H1 (cell line): ENCODE results near the gene ASTN2. TPM values are rescaled to one million over a fixed set of nuclear protein-coding genes. Genes with fewer than 3 reads are reported as not detected.
A peak's percentile ranks its signal among the peaks of the same experiment; 100 is the strongest.

Experiments
- ATF2 ChIP-seq: IDR thresholded peaks from 2 replicates; pipeline ENCODE4 v1.6.1; 2012; ENCODE audit warnings: low read length, inconsistent platforms
- ATF3 ChIP-seq: IDR thresholded peaks from 2 replicates; pipeline ENCODE4 v1.6.1; 2011; ENCODE audit warnings: low read depth, mild to moderate bottlenecking, low read length; ENCODE audit not compliant: insufficient read depth
- BCL11A ChIP-seq, 2 experiments: IDR thresholded peaks; one replicate each; pipeline ENCODE4 v1.6.1; 2011; ENCODE audit warnings: low read depth in 2 of 2, low read length in 2 of 2, mild to moderate bottlenecking in 2 of 2
- BRCA1 ChIP-seq: IDR thresholded peaks from 2 replicates; pipeline ENCODE4 v1.6.1; 2012; ENCODE audit warnings: low read depth, low read length, improper control_type of control experiment
- CEBPB ChIP-seq: IDR thresholded peaks from 2 replicates; pipeline ENCODE4 v1.6.1; 2012; ENCODE audit warnings: low read depth, low read length
- JUN ChIP-seq: IDR thresholded peaks from 2 replicates; pipeline ENCODE4 v1.6.1; 2011; ENCODE audit warnings: low read depth, mild to moderate bottlenecking, improper control_type of control experiment, low read length
- NRF1 ChIP-seq: IDR thresholded peaks from 2 replicates; pipeline ENCODE4 v1.6.1; 2011; ENCODE audit warnings: mild to moderate bottlenecking, low read depth, low read length, improper control_type of control experiment
- POLR2AphosphoS5 ChIP-seq: IDR thresholded peaks from 2 replicates; pipeline ENCODE4 v1.6.1; 2011; ENCODE audit warnings: low read depth, low read length
- RNF2 ChIP-seq: fragments of 200-900, 300-1000 bp; sonication (generic); IDR thresholded peaks from 2 replicates; pipeline ENCODE4 v1.7.1; 2016; ENCODE audit warnings: borderline replicate concordance, low read depth, mild to moderate bottlenecking, antibody characterized with exemption, low read length; ENCODE audit not compliant: poor library complexity, severe bottlenecking; ENCODE audit errors: missing control alignments
- SAP30 ChIP-seq: fragments of 300-600 bp; sonication (generic); IDR thresholded peaks from 2 replicates; pipeline ENCODE4 v1.7.1; 2012; ENCODE audit warnings: low read length, moderate library complexity, mild to moderate bottlenecking, inconsistent platforms; ENCODE audit not compliant: insufficient read depth, insufficient replicate concordance
- TAF7 ChIP-seq: optimal IDR thresholded peaks from 2 replicates; pipeline ENCODE3; 2011; ENCODE audit warnings: low read depth, mild to moderate bottlenecking, inconsistent platforms, low read length, moderate library complexity, borderline replicate concordance
- polyA plus RNA-seq, 7 experiments: library from polyadenylated mRNA; depleted of rRNA in 3 of 7; stranded (reverse) in 5 of 7; unstranded in 2 of 7; fragments of >200 nt in 5 of 7; fragments of 200-250 nt in 2 of 7; gene quantifications; 1 replicate in 5 of 7; 2 replicates in 1 of 7; 4 replicates in 1 of 7; pipeline versions ENCODE4 v1.2.1 to v1.2.3, GENCODE V29; 2011 to 2013; ENCODE audit warnings: missing spikeins in 2 of 7, mixed read lengths in 2 of 7
- total RNA-seq: library from RNA; stranded (reverse); fragmentation: NEBNext Ultra II Directional; extraction: Animal tissue kit (Norgen Biotek cat#: 25700); gene quantifications from 2 replicates; pipeline ENCODE4 v1.2.1, GENCODE V29; 2021

Gene ASTN2
- total and polyA plus RNA-seq, 2 of the 8 experiments (the other 6 are each of a cell fraction or from before 2014, with no cell fraction given): 8.2 to 13.7 TPM

- TF ChIP-seq ATF3: peak; percentile 66; the same call in 1 of the 2 replicates
- TF ChIP-seq BCL11A (IDR thresholded peaks at IDR 0.05; ENCODE audit: low read depth in 2 of 2, low read length in 2 of 2): no peak
- TF ChIP-seq TAF7: no peak
- no peak for TF ChIP-seq POLR2AphosphoS5
- TF ChIP-seq RNF2: no peak
- peak; percentile 96 for TF ChIP-seq CEBPB
- no peak for TF ChIP-seq BRCA1
- TF ChIP-seq JUN: 0 out of 2 replicates have a peak, but pooled peaks have one; percentile 66
- TF ChIP-seq ATF2: no peak
- no peak for TF ChIP-seq SAP30
- TF ChIP-seq NRF1: no peak
- TF ChIP-seq, all 59 proteins: peak for 6
Observed at GRCh38 chr9:117224695-117225094, 190.2 kb downstream of the ASTN2 start (continued).
